Measurements from ENCODE around the gene PIPOX.

Gene PIPOX

GRCh38 chr17:29021226-29021625 is 21.7 kb upstream of the PIPOX start:
- TF ChIP-seq CTCF (IDR thresholded peaks at IDR 0.05; ENCODE audit: low read length) (no peak), EZH2 (IDR thresholded peaks at IDR 0.05; ENCODE audit: borderline replicate concordance, low read length) (no peak)
- no peaks in the 10 kb centered on the region for H3K9me3 ChIP-seq (ENCODE audit: low read length)
- no peak overlapping the region for H3K4me2 ChIP-seq (ENCODE audit: low read length)
- H3F3A ChIP-seq (ENCODE audit: insufficient read depth, low read length): no peaks in the 10 kb centered on the region
- no peaks in the 10 kb centered on the region for H3K9me2 ChIP-seq (ENCODE audit: low read depth, low read length)
- no peak overlapping the region for H3K27ac ChIP-seq (ENCODE audit: low read depth, low read length, poor library complexity, severe bottlenecking)
- H3K4me1 ChIP-seq (ENCODE audit: insufficient read depth, low read length, severe bottlenecking): no peaks in the 10 kb centered on the region
- H2AFZ ChIP-seq (ENCODE audit: low read length): no peak overlapping the region
- no peaks in the 10 kb centered on the region for H4K20me1 ChIP-seq (ENCODE audit: insufficient read depth, low read length)
- no peak overlapping the region for H3K4me3 ChIP-seq (ENCODE audit: low read depth, low read length, poor library complexity, severe bottlenecking)
- H3K9ac ChIP-seq (ENCODE audit: low read length): no peak overlapping the region
- H3K36me3 ChIP-seq (ENCODE audit: insufficient read depth, low read length): no peaks in the 10 kb centered on the region
- H3K27me3 ChIP-seq (ENCODE audit: insufficient read depth, low read length): peaks cover 16% of the 10 kb centered on the region
- H3K79me2 ChIP-seq (ENCODE audit: insufficient read depth, low read length): no peaks in the 10 kb centered on the region

DNA sequence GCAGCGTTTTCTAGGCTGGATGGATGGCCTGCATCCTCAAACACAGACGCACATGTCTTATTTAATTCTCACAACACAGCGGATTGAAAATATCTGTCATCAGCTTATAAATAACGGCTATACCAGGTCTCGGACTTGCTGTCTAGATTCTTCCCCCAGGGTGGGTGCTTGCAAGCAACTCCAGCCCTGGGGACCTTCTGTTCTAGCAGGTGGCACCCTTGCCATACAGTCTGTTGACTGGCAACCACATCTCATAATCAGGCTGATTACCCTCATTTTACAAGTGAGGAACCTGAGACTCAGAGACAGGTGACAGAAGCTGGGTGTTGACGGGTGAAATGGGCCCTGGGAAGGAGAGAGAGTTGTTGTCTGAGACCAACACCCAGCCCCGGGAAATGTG is 20.9 kb upstream of the PIPOX start:
- H3K9me3 ChIP-seq (ENCODE audit: low read length): no peaks in the 10 kb centered on the region
- no peak overlapping the region for H3K4me3 ChIP-seq (ENCODE audit: low read depth, low read length, poor library complexity, severe bottlenecking)
- H3K9me2 ChIP-seq (ENCODE audit: low read depth, low read length): no peaks in the 10 kb centered on the region
- TF ChIP-seq EZH2 (IDR thresholded peaks at IDR 0.05; ENCODE audit: borderline replicate concordance, low read length): no peak
- TF ChIP-seq CTCF (IDR thresholded peaks at IDR 0.05; ENCODE audit: low read length): no peak
- H3F3A ChIP-seq (ENCODE audit: insufficient read depth, low read length): no peaks in the 10 kb centered on the region
- no peak overlapping the region for H3K4me2 ChIP-seq (ENCODE audit: low read length)
- no peak overlapping the region for H2AFZ ChIP-seq (ENCODE audit: low read length)
- H3K4me1 ChIP-seq (ENCODE audit: insufficient read depth, low read length, severe bottlenecking): no peaks in the 10 kb centered on the region
- H3K27ac ChIP-seq (ENCODE audit: low read depth, low read length, poor library complexity, severe bottlenecking): no peak overlapping the region
- peaks cover 16% of the 10 kb centered on the region for H3K27me3 ChIP-seq (ENCODE audit: insufficient read depth, low read length)
- H3K9ac ChIP-seq (ENCODE audit: low read length): no peak overlapping the region
- no peaks in the 10 kb centered on the region for H3K79me2 ChIP-seq (ENCODE audit: insufficient read depth, low read length)
- no peaks in the 10 kb centered on the region for H4K20me1 ChIP-seq (ENCODE audit: insufficient read depth, low read length)
- no peaks in the 10 kb centered on the region for H3K36me3 ChIP-seq (ENCODE audit: insufficient read depth, low read length)

- no peak overlapping the region for H3K9ac ChIP-seq (ENCODE audit: low read length)
- H2AFZ ChIP-seq (ENCODE audit: low read length): no peak overlapping the region
- peaks cover 16% of the 10 kb centered on the region for H3K27me3 ChIP-seq (ENCODE audit: insufficient read depth, low read length)
- no peak overlapping the region for H3K27ac ChIP-seq (ENCODE audit: low read depth, low read length, poor library complexity, severe bottlenecking)
- no peak overlapping the region for H3K4me2 ChIP-seq (ENCODE audit: low read length)
- TF ChIP-seq CTCF (IDR thresholded peaks at IDR 0.05; ENCODE audit: low read length): no peak
- no peak for TF ChIP-seq EZH2 (IDR thresholded peaks at IDR 0.05; ENCODE audit: borderline replicate concordance, low read length)
- no peaks in the 10 kb centered on the region for H3K79me2 ChIP-seq (ENCODE audit: insufficient read depth, low read length)
- H3F3A ChIP-seq (ENCODE audit: insufficient read depth, low read length): no peaks in the 10 kb centered on the region
- H4K20me1 ChIP-seq (ENCODE audit: insufficient read depth, low read length): no peaks in the 10 kb centered on the region
- no peak overlapping the region for H3K4me3 ChIP-seq (ENCODE audit: low read depth, low read length, poor library complexity, severe bottlenecking)
- no peaks in the 10 kb centered on the region for H3K36me3 ChIP-seq (ENCODE audit: insufficient read depth, low read length)
- H3K9me2 ChIP-seq (ENCODE audit: low read depth, low read length): no peaks in the 10 kb centered on the region
- no peaks in the 10 kb centered on the region for H3K9me3 ChIP-seq (ENCODE audit: low read length)
- no peaks in the 10 kb centered on the region for H3K4me1 ChIP-seq (ENCODE audit: insufficient read depth, low read length, severe bottlenecking)
Observed at GRCh38 chr17:29024316-29024952, 18.5 kb upstream of the PIPOX start.
